Muscle of back (tissue), 13 donors: ENCODE data around the gene RGS6. TPM values are rescaled to one million over a fixed set of nuclear protein-coding genes. Genes with fewer than 3 reads are reported as not detected.
"Not testable (repeated sequence)": the region's sequence is repeated elsewhere in the genome, so short reads cannot be mapped to it uniquely, and the experiment has no call there.

Experiments
- DNase-seq, 3 donors: peaks; one replicate each; pipeline versions ENCODE4 v3.0.0 to v3.0.0-alpha.2; 2013
- long read RNA-seq, 9 donors: transcript quantifications; one replicate each; lab custom pipeline, GENCODE V29; 2026
- polyA plus RNA-seq, 10 donors: library from polyadenylated mRNA; unstranded; fragments of 120-200 nt; gene quantifications; one replicate each; pipeline ENCODE4 v1.2.1, GENCODE V29; 2013; ENCODE audit not compliant: insufficient read length in 10 of 10

Gene RGS6
- polyA plus RNA-seq, result 1 to 10 TPM; 4.8 to 7.8 (median 5.8) TPM
- long read RNA-seq, donor 1, result 0 reads
- long read RNA-seq, donor 2, full-length matches to known transcripts, result 1 of 1 reads
- long read RNA-seq, donor 2, partial matches to known transcripts, result 0 of 1 reads
- long read RNA-seq, donor 2, other reads (novel, unspliced or antisense), result 0 of 1 reads
- long read RNA-seq, donor 3, result 0 reads
- long read RNA-seq, donor 4, result 0 reads
- long read RNA-seq, donor 5, full-length matches to known transcripts, result 1 of 1 reads
- long read RNA-seq, donor 5, partial matches to known transcripts, result 0 of 1 reads
- long read RNA-seq, donor 5, other reads (novel, unspliced or antisense), result 0 of 1 reads
- long read RNA-seq, donor 6, result 0 reads
- long read RNA-seq, donor 7, result 0 reads
- long read RNA-seq, donor 8, result 0 reads
- long read RNA-seq, donor 9, result 0 reads

DNA sequence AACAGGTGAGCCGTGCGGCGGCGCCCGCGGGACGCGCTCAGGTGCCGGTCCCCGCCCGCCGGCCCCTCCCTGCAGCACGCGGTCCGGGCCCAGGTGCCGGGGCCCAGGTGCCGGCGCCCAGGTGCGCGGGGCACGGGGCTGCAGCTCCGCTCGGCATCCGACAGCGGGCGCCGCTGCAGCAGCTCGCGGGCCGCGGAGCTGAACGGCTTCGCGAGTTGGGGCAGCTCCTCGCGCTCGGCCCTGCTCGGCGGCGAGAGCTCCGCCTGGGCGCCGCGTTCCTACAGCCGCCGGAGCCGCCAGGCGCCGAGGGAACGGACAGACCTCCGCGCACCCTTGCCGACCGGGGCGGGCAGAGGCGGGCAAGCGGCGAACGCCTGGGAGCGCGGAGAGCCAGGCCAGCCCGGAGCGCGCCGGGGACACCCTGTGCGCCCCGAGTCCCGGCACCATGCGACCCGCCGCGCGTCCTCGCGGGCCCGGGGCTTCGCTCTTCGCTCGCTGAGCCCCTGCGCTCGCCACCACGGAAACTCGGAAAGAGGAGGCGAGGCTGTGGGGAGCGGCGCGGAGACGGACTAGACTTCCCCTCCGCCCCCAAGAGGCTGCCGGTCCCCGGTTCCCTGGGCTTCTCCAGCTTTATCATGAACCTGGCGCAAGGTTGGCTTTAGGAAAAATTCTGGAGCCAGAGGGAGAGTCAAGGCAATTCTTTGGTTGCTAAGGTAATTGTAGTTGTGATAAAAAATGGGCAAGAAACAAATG, at the start of gene RGS6:
Gene RGS6, plus strand, starts transcription at position 201 of the 753 bp plus-strand sequence.
- peak; percentile 23 to 74 (median 55) for DNase-seq

DNA sequence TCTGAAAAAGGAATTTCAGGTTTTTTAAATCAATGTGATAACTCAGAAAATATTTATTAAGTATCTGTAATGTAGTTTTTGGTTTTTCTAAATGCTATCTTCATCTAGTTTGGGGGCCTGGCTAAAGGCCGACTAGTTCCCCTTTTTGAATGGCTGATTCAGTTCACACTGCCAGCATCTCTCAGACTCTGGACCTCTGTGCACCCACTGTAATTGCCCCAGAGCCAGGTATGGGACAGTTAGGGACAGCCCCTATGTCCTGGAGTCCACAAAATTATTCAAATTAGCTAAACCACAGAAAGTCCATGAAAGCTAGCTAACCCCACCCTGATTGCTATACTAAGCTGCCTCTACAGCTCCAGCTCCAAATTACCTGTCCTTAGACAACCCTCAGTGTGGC, 49.1 kb upstream of the RGS6 start:
- DNase-seq, result no peak

DNA sequence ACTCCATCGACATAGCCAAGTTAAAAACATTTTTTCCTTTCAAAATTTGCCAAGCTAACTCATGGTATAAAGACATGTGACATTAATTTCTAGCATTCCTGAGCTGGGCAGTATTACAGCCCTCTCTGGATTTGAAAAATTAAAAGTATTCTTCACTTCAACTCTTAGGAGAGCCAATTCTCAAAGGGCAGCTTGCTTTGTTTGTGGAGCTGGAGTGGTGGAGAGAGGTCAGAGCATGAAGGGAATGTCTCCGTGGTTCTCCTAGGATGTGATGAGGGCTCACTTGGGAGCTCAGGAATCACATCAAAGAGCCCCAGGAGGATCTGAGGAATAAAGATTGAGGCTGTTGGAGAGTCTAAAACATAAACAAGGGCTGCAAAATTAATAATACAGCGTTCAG, 46.9 kb upstream of the RGS6 start:
- no peak for DNase-seq

DNA sequence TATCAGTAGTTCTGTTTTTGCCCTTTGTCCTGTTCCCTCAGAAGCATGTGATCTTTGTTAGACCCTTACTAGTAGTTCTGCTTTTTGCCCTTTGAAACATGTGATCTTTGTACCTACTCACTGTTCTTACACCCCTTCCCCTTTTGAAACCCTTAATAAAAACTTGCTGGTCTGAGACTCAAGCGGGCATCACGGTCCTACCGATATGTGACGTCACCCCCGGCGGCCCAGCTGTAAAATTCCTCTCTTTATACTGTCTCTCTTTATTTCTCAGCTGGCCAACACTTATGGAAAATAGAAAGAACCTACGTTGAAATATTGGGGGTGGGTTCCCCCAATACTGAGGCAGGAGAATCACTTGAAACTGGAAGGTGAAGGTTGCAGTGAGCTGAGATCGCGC, 44.4 kb upstream of the RGS6 start:
- DNase-seq, result not testable (repeated sequence)

DNA sequence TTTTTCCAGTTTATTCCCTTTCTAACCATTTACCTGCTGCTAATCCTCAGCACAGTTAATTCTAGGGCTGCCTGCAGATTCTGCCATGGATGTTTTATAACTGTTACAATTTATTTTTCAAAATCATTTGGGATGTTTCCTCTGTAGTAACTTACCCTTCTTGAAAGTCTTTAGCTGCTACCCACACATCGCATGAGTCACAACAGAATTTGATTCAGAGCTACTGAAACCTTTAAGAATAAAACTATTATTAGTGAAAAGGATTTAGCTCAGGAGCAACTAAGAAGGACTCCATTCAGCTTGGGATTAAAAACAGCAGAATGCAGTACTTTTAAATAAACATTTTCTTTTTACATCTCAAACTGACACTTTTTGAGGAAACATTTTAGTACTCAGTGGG, 41.7 kb upstream of the RGS6 start:
- no peak for DNase-seq

DNA sequence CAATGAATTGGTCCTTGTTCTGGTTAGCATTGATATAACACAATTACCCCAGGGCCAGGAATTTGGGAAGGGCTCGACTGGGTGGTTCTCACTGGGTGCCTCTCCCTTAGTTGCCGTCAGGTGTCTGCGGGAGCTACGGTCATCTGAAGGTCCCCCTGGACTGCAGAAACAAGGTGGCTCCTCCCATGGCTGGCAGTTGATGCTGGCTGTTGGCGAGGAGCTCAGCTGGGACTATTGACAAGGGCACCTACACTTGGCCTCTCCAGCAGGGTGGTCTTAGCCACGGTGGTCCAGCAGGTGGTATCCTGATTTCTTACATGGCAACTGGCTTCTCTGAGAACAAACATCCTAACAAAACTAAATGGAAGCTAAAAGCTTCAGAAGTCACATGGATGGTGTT, 41.0 kb upstream of the RGS6 start:
- DNase-seq, result no peak

DNA sequence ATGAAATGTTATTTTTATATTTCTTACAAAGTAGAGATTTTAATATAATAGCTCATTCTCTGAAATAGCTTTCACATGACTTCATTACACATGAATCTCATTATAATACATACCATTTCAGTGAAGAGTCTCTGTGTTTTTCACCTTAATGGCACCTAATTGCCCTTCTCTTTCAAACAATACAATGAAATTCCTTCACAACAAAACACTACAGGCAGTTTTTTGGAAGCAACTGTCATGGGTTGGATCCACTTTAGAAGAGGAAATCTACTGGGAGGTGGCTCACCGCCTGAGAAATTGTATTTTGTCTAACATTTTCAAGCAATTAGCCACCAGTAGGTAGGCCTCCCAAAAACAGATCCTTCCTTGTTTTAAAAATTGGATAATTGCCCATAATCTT, 40.3 kb upstream of the RGS6 start:
- DNase-seq, result no peak

DNA sequence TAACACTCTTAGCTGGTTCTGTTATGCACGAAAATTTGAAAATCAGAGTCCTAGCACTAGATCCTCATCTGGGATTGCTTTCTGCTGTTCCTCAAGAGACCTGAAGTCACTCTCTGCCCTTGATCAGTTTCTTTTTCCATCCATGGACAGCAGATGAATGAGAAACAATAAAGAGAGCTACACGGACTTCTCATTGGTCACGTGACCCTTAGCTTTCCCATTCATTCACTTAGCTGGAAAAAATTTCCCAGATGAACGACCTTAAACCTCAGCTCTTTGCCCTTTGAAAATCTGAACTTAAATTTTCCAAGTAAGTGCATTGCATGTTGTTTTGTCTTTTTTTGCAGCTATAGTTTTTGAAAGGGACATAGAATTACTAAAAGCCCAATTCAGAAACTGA, 27.2 kb upstream of the RGS6 start:
- no peak for DNase-seq

DNA sequence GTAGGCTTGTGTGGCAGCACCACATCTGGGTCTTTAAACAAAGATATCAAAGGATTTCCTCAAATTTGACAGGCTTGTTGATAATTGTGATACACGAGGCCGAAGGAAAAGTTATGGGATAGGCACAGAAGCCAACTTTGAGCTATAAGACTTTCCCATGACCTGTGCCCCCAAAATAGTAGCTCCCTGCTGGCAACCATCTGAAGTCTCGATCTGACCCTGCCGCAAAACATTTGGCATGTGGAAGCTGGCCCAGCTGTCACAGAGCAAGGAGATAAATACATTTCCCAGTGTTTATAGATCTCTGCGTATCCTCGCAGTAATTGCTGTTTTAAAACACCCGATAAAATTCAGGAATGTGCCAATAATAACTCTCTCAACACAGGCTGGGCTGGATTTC, 26.4 kb upstream of the RGS6 start:
- no peak for DNase-seq

DNA sequence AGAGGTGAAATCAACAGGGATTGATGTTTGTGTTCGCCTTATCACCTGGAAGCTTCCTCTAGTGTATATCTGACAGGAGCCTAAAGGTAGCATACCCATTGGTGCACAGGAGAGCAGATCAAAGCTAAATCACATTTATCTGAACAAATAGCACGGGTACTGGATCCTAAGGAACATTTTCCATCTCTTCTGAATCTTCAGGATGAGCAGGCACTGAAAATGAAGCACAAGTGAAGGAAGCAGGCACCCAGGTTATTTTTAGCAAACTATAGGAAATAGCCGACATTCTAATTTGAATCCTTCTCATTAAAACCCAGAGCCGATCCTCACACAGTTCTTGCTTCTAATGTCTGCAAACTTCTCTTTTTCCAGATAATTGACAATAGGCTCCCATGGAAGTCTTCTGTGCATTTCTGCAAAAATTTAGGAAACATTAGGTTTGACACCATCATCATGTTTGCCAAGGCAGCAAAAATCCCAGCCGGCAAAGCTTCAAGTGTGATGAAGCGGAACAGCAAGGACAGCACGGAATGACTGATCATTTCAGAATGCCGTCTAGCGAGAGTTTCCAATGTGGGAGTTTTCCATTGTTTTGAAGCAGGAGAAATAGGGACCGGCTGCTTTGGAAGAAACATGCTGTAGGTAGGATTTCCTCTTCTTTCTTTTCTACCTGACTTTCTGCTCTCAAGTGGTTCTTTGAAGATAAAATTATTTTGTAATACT, 24.3 kb upstream of the RGS6 start:
- DNase-seq, result no peak

DNA sequence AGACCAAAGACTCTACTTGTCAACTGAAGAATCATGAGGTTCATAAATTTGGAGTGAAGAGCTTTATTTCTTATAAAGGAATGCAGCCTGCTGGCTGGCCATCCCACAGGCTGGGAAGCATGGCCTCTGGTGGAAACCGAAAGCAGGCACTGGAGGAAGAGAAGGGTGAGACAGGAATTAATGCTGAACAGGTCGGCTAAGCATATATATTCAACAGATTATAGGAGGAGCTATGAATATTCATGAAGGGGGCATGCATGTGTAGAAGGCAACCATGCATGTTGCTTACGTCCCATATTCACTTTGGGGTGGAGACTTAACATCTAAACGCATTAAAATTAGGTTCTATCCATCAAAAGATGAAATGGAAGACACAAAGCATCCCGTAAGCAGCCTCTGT, 20.6 kb upstream of the RGS6 start:
- DNase-seq, result no peak

DNA sequence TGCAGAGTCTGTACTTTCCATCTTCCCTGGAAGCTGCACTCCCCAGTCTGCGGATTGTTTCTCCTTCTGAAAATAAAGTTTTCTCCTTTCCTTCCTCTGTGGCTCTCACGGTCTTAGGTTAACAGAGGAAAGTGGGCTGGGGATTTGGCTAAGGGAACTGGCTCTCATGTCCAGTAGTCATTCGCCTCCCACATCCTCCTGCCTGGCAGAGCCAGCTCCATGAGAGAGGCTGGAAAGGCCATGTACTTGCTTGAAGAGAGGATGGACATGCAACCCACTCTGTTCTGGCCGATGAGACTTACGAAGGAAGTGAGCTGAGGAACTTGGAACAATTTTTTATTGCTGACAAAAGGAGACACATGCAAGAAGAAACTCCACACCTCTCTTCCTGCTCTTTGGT, 18.9 kb upstream of the RGS6 start:
- peak in 1 of 3 donors; percentile 43 for DNase-seq

DNA sequence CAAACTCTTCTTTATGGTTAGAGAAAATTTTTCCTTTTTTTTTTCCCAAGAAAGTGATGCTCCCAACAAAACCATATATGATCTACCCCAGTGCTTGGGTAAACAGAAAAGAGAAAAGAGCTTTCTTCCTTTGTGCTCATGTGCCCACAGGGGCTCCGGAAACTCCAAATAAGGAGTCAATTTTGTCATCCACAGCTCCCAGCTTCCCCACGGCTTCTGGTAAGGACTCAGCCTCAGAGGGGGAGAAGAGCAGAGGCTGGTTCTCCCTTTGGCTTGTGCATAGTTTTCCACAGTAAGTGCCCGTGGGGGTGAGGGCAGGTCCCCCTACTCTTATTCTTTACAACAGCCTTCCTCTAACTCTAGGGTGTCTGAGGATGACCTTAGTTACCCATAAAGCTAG, 13.3 kb upstream of the RGS6 start:
- DNase-seq, result no peak

DNA sequence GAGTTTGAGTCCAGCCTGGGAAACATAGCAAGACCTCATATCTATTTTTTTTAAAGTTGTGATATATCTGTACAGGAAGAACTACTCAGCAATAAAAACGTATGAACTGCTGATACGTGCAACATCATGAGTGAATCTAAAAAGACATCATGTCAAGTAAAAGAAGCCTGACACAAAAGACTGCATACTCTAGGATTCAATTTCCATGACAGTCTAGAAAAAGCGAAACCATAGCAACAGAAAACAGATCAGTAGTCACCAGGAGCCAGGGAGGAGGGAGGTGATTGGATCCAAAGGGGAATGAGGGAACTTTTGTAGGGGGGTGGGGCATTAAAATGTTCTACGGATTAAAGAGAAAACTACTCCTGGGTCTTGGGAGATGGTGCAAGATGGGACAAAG, 8.7 kb upstream of the RGS6 start:
- no peak for DNase-seq

DNA sequence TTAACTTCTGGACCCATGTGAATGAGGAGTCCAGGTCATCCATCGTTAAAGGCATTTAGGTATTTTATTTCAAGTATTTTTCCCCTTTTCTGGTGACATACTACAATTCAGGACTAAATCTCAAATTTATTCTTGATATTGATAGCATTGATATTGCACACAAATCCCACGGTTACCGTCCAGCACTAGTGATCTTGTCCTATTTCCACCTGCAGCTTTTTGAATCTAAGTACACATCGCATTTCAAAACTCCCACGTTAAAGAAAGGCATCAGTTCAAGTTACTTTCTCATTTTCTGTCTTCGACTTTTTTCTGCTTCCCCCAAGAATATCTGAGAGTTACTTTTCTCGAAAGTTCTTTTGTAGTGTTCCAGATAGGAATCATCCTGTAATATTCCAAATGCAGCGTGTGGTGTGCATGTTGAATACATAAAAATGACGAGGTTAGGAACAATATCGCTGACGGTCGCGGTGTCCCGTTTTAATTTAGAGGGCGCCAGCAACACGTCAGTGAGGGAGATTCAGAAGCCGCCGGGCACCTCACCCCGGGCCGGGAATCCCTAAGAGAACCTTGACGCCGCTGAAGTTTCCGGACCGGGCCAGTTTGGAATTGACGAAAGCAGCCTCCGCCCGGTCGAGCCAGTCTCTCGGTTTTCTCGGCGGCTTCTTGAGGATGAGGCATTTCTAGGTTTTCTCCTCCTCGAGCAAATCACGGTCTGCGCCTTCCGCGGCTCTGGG, 569 bp upstream of the RGS6 start:
- DNase-seq, result peak in 2 of 3 donors; percentile 27 to 53

DNA sequence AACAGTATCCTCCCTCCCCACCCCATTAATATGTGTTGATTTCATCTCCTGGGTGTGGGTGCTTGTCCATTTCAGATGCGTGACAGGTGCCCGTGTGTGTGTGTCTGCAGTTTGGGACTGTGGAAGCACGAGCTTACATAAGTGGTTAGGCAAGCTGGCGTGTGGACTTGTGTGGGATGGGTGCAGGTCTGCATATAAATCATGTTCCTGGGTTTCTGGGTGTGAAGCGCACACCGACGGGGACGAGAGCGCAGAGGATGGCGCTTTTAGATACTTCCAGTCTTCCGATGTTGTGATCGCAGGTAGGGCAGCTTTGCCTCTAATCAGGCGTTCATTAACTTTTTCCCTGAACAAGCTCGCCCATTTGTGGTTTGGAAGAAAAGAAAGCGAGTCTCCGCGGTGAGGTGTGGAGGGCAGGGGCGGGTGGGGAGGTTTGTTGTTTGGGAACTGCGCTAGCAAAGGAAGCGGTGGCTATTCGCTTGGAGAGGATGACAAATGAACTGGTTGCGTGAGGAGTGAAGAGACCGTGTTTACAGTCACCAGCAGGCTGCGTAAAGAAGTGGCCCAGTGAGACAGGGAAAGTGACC, 865 bp downstream of the RGS6 start:
- peak in 2 of 3 donors; percentile 22 to 57 for DNase-seq

DNA sequence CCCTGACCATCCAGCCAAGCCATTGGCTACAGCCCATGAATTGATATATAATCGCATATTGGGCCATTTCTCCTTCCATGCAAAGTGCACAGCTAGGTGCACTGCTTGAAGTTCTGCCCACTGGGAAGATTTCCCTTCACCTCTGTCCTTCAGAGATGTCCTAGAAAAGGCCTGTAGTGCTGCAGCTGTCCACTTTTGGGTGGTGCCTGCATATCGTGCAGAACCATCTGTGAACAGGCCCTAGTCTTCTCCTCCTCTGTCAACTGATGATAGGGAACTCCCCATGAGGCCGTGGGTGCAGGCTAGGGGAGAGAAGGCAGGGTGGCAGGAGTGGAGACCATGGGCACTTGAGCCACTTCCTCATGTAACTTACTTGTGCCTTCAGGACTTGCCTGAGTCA, 6.0 kb downstream of the RGS6 start:
- not testable (repeated sequence) for DNase-seq

DNA sequence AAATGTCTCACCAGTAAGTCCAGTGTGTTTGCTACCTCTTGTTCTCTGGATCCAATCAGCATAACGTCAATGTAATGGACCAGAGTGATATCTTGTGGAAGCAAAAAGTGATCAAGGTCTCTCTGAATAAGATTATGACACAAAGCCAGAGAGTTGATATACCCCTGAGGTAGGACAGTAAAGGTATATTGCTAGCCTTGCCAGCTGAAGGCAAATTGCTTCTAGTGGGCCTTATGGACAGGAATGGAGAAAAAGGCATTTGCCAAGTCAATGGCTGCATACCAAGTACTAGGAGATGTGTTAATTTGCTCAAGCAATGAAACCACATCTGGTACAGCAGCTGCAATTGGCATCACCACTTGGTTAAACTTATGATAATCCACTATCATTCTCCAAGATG, 7.1 kb downstream of the RGS6 start:
- not testable (repeated sequence) for DNase-seq

DNA sequence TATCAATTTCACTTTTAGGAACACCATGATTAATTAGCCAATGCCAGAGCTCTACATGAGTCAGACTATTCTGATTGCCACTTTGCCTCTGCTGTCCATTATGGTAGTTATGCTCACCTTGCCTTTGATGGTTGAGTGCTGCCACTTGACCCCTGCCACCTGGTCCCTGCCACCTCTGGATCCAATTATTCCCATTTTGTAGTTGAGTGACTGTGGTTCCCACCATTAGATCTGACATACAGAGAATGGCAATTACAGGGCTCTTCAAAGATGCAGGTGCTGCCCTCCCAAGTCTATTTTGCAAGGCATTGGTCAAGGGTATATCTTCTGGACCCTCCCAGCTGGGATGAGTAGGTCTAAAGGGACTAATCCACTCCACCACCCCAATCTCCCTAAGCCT, 8.3 kb downstream of the RGS6 start:
- not testable (repeated sequence) for DNase-seq

DNA sequence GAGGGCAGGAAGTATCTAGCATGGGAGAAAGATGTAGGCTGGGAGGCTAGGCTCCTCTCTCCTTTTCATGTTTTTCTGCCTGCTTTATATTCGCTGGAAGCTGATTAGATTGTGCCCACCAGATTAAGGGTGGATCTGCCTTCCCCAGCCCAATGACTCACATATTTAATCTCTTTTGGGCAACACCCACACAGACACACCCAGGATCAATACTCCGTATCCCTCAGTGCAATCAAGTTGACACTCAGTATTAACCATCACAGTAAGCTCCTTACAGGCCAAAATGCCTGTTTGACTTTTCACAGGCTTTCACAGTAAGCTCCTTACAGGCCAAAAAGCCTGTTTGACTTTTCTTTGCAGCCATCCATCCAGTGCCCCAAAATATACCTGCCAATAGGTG, 9.4 kb downstream of the RGS6 start:
- DNase-seq, result not testable (repeated sequence)

DNA sequence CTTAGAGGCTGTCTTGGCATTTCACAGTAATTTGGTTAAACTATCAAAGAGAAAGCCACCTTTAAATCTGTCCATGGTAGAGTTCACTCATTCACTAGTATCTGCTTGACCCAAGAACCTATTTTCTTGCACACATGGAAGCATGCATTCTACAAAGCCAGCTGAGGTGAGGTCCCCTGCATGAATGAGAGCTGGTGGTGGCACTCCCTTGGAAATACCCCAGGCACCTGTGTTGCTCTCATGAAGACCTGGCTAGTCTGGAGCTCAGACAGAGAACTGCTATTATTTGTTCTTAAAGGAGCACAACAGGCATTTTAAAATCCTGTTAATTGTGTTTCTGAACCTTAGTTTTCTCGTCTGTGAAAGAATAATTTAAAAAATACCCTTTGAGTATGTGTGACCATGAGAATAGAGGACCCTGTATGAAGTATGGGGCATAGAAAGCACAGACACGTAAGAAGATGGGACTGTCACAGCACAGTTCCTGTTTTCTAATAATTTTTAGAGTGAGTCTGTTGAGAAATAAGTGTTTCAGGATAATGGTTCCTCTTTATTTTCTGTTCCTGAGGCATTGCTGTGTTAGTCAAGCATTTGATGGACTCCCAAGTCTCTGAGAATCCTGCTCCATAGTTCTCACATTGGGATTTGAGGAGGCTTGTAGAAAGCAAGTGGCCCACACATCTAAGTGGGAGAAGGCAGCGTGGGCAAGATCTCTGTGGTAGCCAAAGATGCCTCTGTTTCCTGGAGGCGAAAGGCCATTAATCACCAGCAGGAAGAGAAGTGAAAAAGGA, 10.9 kb downstream of the RGS6 start:
- DNase-seq, result no peak
